ENCODE data around the gene TAF1.
A peak's percentile ranks its signal among the peaks of the same experiment; 100 is the strongest.
"Not testable (repeated sequence)": the region's sequence is repeated elsewhere in the genome, so short reads cannot be mapped to it uniquely, and the experiment has no call there.

TAF1 gene

DNA sequence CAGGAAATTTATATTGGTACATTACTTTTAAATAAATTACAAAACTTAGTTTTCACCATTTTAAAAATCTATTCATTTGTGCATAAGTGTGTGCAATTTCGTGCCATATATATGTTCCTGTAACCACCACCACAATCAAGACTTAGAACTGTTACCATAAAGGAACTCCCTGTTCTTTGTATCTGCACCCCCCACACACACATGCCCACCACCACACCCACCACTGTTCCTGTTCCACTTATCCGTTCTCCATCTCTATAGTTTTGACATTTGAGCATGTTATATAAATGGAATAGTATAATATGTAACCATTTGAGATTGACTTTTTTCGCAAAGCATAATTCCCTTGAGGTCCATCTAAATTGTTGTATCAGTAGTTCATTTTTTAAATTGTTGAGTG, 73.7 kb downstream of the TAF1 start:
- DNase-seq = no peak

DNA sequence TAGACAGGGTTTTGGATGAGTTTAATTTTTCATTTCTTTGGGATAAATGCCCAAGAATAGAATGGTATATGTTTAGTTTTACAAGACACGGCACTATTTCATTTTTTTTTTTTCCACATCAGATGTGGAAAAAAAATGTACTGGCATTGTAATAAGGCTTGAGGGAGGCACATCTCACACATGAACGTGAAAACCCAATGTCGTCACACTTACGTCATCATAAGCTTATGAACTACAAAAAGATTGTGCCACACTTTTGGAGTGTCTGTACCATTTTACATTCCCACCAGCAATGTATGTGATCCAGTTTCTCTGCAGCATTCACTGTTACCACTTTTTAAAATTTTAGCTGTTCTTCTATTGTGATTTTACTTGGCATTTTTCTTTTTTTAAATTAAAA, 74.2 kb downstream of the TAF1 start:
- no peak for DNase-seq

DNA sequence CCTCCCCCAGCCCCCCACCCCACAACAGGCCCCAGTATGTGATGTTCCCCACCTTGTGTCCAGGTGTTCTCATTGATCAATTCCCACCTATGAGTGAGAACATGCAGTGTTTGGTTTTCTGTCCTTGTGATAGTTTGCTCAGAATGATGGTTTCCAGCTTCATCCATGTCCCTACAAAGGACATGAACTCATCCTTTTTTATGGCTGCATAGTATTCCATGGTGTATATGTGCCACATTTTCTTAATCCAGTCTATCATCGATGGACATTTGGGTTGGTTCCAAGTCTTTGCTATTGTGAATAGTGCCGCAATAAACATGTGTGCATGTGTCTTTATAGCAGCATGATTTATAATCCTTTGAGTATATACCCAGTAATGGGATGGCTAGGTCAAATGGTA, 75.7 kb downstream of the TAF1 start:
- DNase-seq = not testable (repeated sequence)

DNA sequence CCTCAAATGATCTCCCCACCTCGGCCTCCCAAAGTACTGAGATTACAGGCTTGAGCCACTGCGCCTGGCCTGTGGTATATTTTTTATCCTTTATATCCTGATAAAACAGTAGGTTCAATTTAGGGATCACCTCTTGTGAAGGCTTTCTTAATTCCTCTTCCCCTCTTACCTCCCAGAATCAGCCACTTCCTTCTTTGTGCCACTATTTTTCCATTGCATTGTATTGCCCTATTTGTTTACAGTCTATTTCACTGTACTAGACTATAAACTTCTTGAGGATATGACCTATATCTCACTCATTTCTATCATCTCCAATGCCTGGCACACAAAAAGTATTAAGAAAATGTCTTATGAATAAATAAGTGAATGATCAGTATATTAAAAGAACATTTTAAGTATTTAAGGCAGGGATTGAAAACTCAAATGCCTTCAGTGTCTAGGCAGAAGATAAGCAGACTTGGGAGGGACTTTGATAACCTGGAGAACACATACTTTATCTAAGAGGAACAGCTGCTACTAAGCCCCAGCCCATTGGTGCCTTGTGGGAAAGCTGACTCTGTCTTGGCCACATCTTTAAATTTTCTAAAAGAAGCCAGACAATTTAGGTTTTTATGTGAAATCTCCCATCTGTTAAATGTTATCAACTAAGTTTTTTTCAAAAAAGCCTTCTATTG, 84.4 kb downstream of the TAF1 start:
- DNase-seq = no peak

DNA sequence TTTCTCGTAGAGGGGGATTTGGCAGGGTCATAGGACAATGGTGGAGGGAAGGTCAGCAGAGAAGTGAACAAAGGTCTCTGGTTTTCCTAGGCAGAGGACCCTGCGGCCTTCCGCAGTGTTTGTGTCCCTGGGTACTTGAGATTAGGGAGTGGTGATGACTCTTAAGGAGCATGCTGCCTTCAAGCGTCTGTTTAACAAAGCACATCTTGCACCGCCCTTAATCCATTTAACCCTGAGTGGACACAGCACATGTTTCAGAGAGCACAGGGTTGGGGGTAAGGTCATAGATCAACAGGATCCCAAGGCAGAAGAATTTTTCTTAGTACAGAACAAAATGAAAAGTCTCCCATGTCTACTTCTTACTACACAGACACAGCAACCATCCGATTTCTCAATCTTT, 85.4 kb downstream of the TAF1 start:
- not testable (repeated sequence) for DNase-seq

DNA sequence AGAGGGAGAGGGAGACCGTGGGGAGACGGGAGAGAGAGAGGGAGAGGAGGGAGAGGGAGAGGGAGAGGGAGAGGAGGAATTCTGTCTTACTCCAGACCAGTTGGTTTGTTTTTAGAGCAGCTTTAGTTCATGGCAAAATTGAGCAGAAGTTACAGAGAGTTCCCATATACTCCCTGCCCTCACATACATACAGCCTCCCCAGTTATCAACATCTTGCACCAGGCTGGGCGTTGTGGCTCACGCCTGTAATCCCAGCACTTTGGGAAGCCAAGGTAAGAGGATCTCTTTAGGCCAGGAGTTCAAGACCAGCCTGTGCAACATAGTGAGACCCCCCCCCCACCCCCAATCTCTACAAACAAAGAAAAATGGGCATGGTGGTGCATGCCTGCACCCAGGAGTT, 86.9 kb downstream of the TAF1 start:
- no peak for DNase-seq

DNA sequence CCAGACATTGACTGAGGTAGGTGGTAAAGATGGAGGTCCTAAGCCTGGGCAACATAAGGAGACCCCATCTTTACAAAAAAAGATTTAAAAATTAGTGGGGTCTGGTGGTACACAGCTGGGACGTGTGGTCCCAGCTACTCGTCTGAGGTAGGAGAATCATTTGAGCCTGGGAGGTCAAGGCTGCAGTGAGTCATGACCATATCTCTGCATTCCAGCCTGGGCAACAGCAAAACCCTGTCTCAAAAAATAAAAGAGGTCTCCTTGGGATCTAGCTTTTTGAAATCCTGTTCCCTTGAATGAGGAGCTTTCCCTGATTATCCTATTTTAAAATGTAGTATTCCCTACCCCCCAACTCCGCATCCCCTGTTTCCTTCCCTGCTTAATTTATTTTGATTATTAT, 88.1 kb downstream of the TAF1 start:
- no peak for DNase-seq

DNA sequence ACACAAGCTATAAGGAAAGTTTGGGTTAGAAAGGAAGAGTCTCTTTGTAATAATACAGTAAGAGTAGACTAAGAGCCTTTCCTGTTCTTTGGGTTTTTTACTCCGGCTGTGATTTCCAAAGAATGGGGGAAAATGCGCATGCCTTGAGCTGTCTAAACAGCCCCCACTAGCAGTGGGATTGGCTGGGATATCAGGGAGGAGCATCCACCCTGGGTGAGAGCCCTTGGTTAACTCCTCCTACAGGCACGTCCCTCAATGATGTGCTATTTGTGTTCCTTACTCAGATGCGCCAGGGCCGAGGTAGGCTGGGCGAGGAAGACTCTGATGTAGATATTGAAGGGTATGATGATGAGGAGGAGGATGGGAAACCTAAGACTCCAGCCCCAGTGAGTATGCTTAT, 92.7 kb downstream of the TAF1 start:
- DNase-seq = no peak

DNA sequence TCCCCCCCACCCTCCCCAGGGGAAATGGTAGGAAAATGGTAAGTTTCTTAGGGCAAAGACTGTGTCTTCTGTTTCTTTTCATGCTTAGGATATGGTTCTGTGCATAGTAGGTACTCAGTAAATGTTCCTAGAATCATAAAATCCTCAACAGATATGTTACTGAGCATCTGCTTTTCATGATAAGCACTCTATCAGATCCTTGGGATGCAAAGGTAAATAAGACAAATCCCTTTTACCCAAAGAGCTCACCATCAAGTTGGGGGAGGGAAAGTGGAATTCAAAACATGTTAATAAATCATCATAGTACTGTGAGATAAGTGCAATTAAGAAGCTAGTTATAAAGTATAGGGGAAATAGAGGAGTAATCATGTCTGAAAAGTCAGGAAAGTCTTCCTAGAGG, 98.8 kb downstream of the TAF1 start:
- DNase-seq = no peak

DNA sequence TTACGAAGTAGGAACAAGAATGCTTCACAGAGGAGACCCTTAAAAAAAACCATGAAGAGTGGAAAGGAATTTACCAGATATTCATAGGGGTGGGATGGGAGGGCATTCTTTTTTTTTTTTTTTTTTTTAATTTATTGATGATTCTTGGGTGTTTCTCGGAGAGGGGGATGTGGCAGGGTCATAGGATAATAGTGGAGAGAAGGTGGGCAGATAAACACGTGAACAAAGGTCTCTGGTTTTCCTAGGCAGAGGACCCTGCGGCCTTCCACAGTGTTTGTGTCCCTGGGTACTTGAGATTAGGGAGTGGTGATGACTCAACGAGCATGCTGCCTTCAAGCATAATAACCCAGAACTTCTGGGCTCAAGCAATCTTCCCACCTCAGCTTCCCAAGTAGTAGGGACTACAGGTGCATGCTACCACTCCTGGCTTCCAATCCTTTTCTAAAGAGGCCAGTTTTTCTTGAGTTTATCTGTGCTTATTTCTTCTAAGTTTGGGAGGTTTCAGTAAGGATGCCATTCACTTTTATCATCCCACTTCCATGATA, 100.9 kb downstream of the TAF1 start:
- DNase-seq = no peak

DNA sequence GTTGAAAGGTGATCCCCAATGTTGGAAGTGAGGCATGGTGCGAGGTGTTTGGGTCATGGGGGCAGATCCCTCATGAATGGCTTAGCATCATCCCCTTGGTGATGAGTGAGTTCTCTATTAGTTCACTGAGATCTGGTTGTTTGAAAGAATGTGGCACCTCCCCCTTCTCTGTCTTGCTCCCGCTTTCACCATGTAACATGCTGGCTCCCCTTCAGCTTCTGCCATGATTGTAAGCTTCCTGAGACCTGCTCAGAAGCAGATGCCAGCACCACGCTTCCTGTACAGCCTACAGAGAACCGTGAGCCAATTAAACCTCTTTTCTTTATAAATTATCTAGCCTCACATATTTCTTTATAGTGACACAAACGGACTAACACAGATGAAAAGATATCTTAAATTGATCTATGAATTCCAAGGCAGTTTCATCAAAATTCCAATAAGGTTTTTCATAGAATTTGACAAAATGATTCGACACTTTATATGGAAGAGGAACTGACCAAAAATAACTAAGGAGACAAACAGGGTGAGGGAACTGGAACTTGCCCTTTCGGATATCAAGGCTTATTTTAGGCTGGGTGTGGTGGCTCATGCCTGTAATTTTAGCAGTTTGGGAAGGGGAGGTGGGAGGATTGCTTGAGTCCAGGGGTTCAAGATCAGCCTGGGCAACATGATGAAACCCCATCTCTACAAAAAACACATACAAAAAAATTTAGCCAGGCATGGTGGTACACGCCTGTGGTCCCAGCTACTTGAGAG, 109.8 kb downstream of the TAF1 start:
- no peak for DNase-seq

DNA sequence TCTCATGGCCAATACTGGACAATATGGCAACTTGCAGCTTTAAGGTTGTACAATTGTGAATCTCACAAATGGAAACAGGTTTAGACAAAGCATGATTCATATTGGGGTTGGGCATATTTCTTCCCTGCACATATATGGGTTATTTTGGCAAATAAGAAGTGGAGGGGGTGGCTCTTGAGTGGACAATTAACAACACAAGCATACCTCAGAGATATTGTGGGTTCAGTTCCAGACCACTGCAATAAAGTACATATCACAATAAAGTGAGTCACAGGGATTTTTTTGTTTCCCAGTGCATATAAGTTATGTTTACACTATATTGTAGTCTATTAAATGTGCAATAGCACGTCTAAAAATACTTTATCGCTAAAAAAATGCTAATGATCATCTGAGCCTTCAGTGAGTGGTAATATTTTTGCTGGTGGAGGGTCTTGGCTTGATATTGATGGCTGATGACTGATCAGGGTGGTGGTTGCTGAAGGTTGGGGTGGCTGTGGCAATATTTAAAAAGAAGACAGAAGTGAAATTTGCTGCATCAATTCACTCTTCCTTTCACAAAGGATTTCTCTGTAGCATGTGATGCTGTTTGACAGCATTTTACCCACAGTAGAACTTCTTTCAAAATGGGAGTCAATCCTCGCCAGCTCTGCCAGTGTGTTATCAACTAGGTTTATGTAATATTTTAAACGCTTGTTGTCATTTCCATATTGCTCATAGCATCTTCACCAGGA, 116.2 kb downstream of the TAF1 start:
- no peak for DNase-seq

DNA sequence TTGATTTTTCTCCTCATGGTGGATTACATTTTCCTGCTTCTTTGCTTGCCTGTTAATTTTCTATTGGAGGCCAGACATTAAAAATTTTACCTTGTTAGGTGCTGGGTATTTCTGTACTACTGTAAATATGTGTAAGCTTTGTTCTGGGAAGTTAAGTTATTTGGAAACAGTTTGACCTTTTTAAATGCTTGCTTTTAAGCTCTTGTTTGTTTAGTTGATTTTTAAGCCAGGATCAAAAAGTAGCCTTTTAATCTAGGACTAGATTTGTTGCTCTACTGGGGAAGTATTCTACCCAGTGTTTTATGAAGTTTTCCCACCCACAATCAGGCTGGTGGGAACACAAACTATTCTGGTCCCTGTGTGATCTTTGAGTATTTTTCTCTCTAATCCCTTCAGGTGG, 121.7 kb downstream of the TAF1 start:
- no peak for DNase-seq

DNA sequence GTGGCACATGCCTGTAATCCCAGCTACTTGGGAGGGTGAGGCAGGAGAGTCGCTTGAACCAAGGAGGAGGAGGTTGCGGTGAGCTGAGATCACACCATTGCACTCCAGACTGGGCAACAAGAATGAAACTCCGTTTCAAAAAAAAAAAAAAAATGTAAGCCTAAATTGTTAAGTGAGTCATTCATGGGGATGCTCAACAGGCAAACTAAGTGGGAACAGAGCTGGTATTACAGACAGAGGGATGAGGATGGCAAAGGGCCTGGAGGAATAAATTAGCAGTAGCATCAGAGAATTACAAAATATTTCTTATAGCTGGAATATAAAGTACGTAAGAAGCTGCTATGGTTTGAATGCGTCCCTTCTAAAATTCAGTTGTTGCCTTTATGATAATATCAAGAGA, 123.4 kb downstream of the TAF1 start:
- no peak for DNase-seq

DNA sequence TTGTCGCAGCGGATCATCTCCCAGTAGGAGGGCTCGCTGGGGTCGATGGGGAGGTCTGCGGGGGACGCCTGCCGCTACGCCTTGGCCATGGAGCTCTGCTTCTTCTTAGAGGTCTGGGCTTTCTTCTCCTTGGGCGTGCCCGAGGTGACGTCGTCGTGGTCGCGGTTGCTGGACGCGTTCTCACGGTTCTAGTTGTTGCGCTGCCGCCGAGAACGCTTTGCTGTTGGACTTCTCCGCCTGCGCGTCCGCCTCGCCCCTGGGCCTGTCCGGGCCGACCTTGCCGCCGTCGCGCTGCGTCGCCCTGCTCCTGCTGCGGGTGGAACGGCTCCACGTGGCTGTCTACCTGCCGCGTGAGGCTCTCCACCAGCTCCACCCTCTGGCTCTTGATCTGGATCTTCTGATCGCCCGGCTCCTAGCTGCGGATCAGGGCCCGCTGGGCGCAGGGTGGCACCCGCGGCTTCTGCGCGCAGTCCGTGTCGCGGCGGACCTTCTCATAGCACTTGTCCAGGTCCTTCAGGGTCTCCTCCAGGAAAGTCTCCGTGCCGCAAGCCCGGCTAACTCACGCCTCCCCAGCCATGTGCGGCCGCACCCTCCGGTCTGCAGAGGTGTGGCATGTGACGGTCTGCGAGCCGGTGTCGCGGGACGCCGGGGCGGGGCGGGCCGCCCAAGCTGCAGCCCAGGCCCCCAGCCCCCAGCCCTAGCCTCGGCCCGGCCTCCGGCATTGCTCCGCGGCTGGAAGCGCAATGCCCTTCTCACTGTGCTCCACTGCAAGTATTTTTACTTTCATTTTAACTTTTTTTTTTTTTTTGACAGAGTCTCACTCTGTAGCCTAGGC, 126.3 kb downstream of the TAF1 start:
- DNase-seq = no peak

DNA sequence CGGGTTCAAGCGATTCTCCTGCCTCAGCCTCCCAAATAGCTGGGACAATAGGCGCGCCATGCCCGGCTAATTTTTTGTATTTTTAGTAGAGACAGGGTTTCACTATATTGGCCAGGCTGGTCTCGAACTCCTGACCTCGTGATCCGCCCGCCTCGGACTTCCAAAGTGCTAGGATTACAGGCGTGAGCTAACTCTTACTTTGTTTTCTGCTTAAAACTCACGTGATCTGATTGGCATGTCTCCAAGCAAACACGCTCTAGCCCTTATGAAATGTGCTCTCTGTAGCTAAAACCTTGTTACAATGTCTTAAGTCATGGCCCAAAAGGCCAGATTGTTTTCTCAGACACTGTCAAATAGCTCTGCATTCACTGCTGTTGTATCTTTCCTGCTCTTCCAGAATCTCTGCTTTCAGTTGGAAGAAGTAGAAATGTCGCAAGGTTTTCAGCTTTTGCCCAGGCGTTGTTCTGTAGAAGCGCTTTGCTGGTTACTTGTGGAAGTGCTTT, 127.0 kb downstream of the TAF1 start:
- DNase-seq = no peak

DNA sequence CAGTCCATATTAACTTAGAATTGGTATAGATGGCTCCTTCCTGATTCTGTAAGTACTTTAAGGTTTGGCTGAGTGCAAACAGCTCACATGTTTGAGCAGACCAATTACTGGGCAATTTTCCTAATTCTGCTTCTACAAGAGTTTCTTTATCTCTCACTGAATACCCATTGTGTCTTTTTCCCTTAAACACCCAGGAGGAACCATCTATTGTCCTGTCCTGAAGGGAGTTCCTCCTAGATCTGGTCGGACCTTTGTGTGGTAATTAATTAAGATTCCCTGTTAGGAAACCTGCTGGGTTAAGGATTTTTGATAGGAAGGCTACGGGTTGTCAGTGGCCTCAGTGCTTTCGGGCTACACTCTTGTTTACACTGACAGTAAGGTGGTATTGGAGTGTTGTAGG, 129.8 kb downstream of the TAF1 start:
- peak; percentile 17 for DNase-seq

DNA sequence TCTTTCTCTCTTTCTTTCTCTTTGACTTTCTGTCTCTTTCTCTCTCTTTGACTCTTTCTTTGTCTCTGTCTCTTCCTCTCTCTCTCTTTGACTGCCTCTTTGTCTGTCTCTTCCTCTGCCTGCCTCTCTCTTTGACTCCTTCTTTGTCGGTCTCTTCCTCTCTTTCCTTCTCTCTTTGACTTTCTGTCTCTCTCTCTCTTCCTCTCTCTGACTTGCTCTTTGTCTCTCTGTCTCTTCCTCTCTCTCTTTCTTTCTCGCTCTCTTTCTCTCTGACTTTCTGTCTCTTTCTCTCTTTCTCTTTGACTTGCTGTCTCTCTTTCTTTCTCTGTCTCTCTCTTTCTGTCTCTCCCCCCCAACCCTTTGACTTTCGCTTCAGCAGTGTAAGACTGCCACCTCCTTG, 130.3 kb downstream of the TAF1 start:
- DNase-seq = no peak

DNA sequence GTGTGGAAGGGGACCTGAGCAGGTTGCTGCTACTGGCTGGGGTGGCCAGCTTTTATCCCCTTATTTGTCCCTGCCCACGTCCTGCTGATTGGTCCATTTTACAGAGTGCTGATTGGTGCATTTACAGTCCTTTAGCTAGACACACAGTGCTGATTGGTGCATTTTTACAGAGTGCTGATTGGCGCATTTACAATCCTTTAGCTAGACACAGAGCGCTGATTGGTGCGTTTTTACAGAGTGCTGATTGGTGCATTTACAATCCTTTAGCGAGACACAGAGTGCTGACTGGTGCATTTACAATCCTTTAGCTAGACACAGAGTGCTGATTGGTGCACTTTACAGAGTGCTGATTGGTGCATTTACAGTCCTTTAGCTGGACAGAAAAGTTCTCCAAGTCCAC, 135.9 kb downstream of the TAF1 start:
- not testable (repeated sequence) for DNase-seq

DNA sequence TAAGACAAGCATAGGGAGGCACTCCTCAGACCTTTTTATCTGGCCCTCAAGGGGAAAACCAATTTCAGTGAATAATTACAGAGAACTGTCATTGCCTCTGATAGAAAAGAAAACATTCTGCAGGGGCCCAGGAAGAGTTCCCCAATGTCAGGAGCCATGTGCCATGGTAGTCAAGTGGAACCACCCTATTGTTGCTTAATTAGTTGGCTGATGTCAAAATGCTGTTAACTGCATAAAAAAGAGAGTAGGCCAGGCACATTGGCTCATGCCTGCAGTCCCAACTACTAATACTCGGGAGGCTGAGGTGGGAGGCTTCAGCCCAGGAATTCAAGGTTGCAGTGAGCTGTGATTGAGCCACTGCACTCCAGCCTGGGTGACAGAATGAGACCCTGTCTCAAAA, 138.2 kb downstream of the TAF1 start:
- no peak for DNase-seq

DNA sequence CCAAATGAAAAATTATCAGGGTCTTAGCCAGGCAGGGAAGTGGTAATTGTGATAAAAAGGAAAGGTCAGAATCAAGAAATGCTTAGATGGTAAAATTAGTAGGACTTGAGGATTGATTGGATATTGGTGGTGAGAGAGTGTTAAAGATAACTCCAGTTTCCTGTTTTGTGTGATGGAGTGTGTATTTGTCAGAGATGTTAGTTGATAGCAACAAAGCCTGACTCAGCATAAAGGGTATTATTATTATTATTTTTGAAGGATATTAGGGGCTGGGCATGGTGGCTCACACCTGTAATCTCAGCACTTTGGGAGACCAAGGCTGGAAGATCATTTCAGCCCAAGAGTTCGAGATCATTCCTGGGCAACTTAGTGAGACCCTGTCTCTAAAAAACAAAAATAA, 143.1 kb downstream of the TAF1 start:
- DNase-seq = no peak

DNA sequence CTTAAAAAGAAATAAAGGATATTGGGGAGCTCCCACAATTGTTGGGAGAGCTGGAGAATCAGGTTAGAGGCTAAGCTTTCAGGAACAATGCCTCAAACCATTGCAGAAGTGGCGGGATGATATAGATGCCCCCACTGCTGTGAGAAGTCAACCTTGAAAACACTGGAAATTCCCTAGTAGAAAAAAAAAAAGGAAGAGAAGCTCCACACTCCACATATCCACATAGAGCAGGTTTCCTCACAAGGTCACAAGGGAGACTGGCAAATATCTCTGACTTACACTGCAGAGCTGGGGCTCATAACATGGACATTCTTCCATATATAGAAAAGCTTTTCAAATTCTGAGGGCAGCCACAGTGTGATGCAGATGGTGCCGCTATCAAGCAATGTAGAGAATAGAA, 144.0 kb downstream of the TAF1 start:
- DNase-seq = no peak

DNA sequence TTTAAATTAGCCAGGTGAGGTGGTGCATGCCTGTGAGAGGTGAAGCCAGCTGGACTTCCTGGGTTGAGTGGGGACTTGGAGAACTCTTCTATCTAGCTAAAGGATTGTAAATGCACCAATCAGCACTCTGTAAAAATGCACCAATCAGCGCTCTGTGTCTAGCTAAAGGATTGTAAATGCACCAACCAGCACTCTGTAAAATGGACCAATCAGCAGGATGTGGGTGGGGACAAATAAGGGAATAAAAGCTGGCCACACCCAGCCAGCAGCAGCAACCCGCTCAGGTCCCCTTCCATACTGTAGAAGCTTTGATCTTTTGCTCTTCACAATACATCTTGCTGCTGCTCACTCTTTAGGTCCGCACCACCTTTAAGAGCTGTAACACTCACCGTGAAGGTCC, 147.6 kb downstream of the TAF1 start:
- not testable (repeated sequence) for DNase-seq

All from midbrain (tissue), 1 donor.